GM12878 (cell line): ENCODE data around the gene ANKRD23. TPM values are rescaled to one million over a fixed set of nuclear protein-coding genes. Genes with fewer than 3 reads are reported as not detected.

Source experiments
- ATAC-seq: fragments of 200-7000 bp; cut with Tn5 transposase; 3 replicates; pipeline ENCODE4 v1.9.1; 2020; ENCODE audit warnings: mild to moderate bottlenecking, moderate library complexity
- BruUV-seq: library from RNA; stranded (reverse); fragments of 400-500 nt; replicated peaks from 2 replicates; lab custom pipeline; 2021; lab: Mats Ljungman, UMichigan
- CTCF ChIA-PET: fragments of 300-600 bp; sonication (Branson Sonifier 250); formaldehyde crosslinking; extraction: SDS; loops from one replicate; lab custom pipeline; 2021; ENCODE audit warnings: inconsistent platforms; lab: Yijun Ruan, JAX
- POLR2A ChIA-PET: fragments of 350-600 bp; formaldehyde crosslinking; extraction: SDS; loops from one replicate; lab custom pipeline; 2021; ENCODE audit warnings: inconsistent platforms; lab: Charles Lee
- RAD21 ChIA-PET: fragments of 300-600 bp; sonication (Branson Sonifier 250); formaldehyde crosslinking; loops from one replicate; lab custom pipeline; 2023; ENCODE audit warnings: antibody characterized with exemption; ENCODE audit not compliant: unreplicated experiment; lab: Charles Lee
- SMC1A ChIA-PET: fragments of 300-600 bp; sonication (Branson Sonifier 250); formaldehyde crosslinking; loops from one replicate; lab custom pipeline; 2023; ENCODE audit not compliant: unreplicated experiment, uncharacterized antibody; lab: Charles Lee
- DNase-seq: peaks from one replicate; pipeline ENCODE4 v3.0.0-alpha.2; 2011; ENCODE audit warnings: low read depth, low spot score
- FAIRE-seq: peaks from 3 replicates; lab custom pipeline; 2011; peaks lifted over from hg19 to GRCh38; lab: Jason Lieb, UNC
- H2AFZ ChIP-seq: 2 replicates; pipeline ENCODE4 v1.6.0; 2011; ENCODE audit warnings: low read depth, low read length, control low read depth; ENCODE audit not compliant: control insufficient read depth
- H3K27ac ChIP-seq: 2 replicates; pipeline ENCODE4 v1.5.1; 2011; ENCODE audit warnings: control low read depth; ENCODE audit not compliant: control insufficient read depth, insufficient read depth
- H3K27me3 ChIP-seq, 2 experiments: replicated peaks in 1 of 2; 2 replicates each; pipeline versions ENCODE4 v1.6.0 to v1.6.1; 2011; ENCODE audit warnings: low read length in 1 of 2; ENCODE audit not compliant: control insufficient read depth in 2 of 2, insufficient read depth in 2 of 2
- H3K36me3 ChIP-seq, 2 experiments: 2 replicates each; pipeline ENCODE4 v1.5.1; 2011; ENCODE audit warnings: low read length in 1 of 2; ENCODE audit not compliant: control insufficient read depth in 2 of 2, insufficient read depth in 2 of 2
- H3K4me1 ChIP-seq: 2 replicates; pipeline ENCODE4 v1.6.1; 2011; ENCODE audit warnings: mild to moderate bottlenecking, low read length, moderate library complexity, mixed read lengths; ENCODE audit not compliant: control insufficient read depth, insufficient read depth
- H3K4me2 ChIP-seq: 2 replicates; pipeline ENCODE4 v1.6.0; 2011; ENCODE audit warnings: control low read depth; ENCODE audit not compliant: control insufficient read depth, insufficient read depth
- H3K4me3 ChIP-seq: fragments of 200-600 bp; sonication (generic); 2 replicates; pipeline ENCODE4 v1.5.1; 2016
- H3K79me2 ChIP-seq: 2 replicates; pipeline ENCODE4 v1.6.0; 2011; ENCODE audit warnings: low read length; ENCODE audit not compliant: control insufficient read depth, insufficient read depth
- H3K9ac ChIP-seq: 2 replicates; pipeline ENCODE4 v1.8.0; 2011; ENCODE audit warnings: low read length, control low read depth, mixed read lengths; ENCODE audit not compliant: control insufficient read depth, insufficient read depth
- H3K9me3 ChIP-seq: replicated peaks from 3 replicates; pipeline ENCODE4 v1.5.1; 2011; ENCODE audit warnings: mild to moderate bottlenecking, low read length; ENCODE audit not compliant: control insufficient read depth, insufficient read depth
- H4K20me1 ChIP-seq: 2 replicates; pipeline ENCODE4 v1.6.0; 2011; ENCODE audit not compliant: control insufficient read depth, insufficient read depth
- BMI1 ChIP-seq: fragments of 450-650 bp; IDR thresholded peaks from 2 replicates; pipeline ENCODE4 v1.6.1; 2016; ENCODE audit warnings: mild to moderate bottlenecking, moderate library complexity, borderline replicate concordance
- CBFB ChIP-seq: IDR thresholded peaks from 2 replicates; pipeline ENCODE4 v1.6.1; 2016; ENCODE audit warnings: antibody characterized with exemption, low read depth
- CHD1 ChIP-seq: IDR thresholded peaks from 2 replicates; pipeline ENCODE4 v1.6.1; 2012; ENCODE audit warnings: low read depth, low read length, improper control_type of control experiment
- IRF4 ChIP-seq: IDR thresholded peaks from 2 replicates; pipeline ENCODE4 v1.6.1; 2011; ENCODE audit warnings: low read depth, low read length
- MYB ChIP-seq: fragments of 150-350 bp; IDR thresholded peaks from 2 replicates; pipeline ENCODE4 v1.6.1; 2014; ENCODE audit warnings: mild to moderate bottlenecking, low read depth, low read length, borderline replicate concordance
- PAX5 ChIP-seq: IDR thresholded peaks from 2 replicates; pipeline ENCODE4 v1.6.1; 2011; ENCODE audit warnings: low read depth, low read length, borderline replicate concordance
- SMAD1 ChIP-seq: fragments of 450-650 bp; IDR thresholded peaks from 2 replicates; pipeline ENCODE4 v1.6.1; 2018; ENCODE audit warnings: mild to moderate bottlenecking, low read depth; ENCODE audit not compliant: partially characterized antibody
- TBL1XR1 ChIP-seq: IDR thresholded peaks from 2 replicates; pipeline ENCODE4 v1.6.1; 2012; ENCODE audit warnings: low read depth, low read length, improper control_type of control experiment
- ZBED1 ChIP-seq: IDR thresholded peaks from 2 replicates; pipeline ENCODE4 v1.6.1; 2016; ENCODE audit warnings: borderline replicate concordance
- ZNF207 ChIP-seq: fragments of 450-650 bp; IDR thresholded peaks from 2 replicates; pipeline ENCODE4 v1.6.1; 2014; ENCODE audit warnings: antibody characterized with exemption, mild to moderate bottlenecking, borderline replicate concordance
- WGBS: methylation state at CpG from one replicate; pipeline ENCODE4 v1.1.6; 2016; ENCODE audit warnings: low lambda C conversion rate; ENCODE audit not compliant: insufficient replicate concordance, insufficient coverage; ENCODE audit errors: missing lambda C conversion rate; 5-methylcytosine and 5-hydroxymethylcytosine counted together
- in situ Hi-C: fragments of 300-500 bp; cut with MboI; formaldehyde crosslinking; loops from 9 replicates; pipeline ENCODE4 v1.14.3; 2018; ENCODE audit warnings: mixed read lengths
- intact Hi-C: fragments of 100-400 bp; cut with micrococcal nuclease; formaldehyde crosslinking; loops from one replicate; pipeline ENCODE4 v1.14.2; 2022; ENCODE audit not compliant: unreplicated experiment
- polyA plus RNA-seq, 11 experiments: library from polyadenylated mRNA; depleted of rRNA in 4 of 11; unstranded in 6 of 11; stranded (reverse) in 5 of 11; fragments of >200 nt; fragmentation: Nextera tagmentation in 4 of 11; fragmentation: Illumina TruSeq in 1 of 11; extraction: Ambion mirVana in 4 of 11; extraction: Trizol in 1 of 11; gene quantifications; 1 replicate in 1 of 11; 2 replicates in 10 of 11; pipeline versions ENCODE4 v1.2.1 to v1.2.3, GENCODE V29; 2011 to 2016; ENCODE audit warnings: inconsistent platforms in 2 of 11, missing spikeins in 2 of 11, low read depth in 1 of 11
- total RNA-seq, 4 experiments: library from RNA; depleted of rRNA in 3 of 4; stranded (reverse); fragments of >200 nt in 3 of 4; fragmentation: Illumina TruSeq in 1 of 4; extraction: Trizol in 1 of 4; gene quantifications; 2 replicates each; pipeline versions ENCODE4 v1.2.1 to v1.2.3, GENCODE V29; 2013 to 2021
- TF ChIP-seq, protein P1 (sequence below): fragments of 450-650 bp; IDR thresholded peaks from 2 replicates; pipeline ENCODE4 v1.6.1; 2017; ENCODE audit warnings: low read depth, mild to moderate bottlenecking, moderate library complexity
- TF ChIP-seq, protein P2 (sequence below): fragments of 450-650 bp; IDR thresholded peaks from 2 replicates; pipeline ENCODE4 v1.6.1; 2016; ENCODE audit warnings: mild to moderate bottlenecking, moderate library complexity, borderline replicate concordance

The ANKRD23 gene
- total and polyA plus RNA-seq, 10 of the 15 experiments (the other 5 are each of a cell fraction or from before 2014, with no cell fraction given), result 0.34 to 5.3 (median 2.7) TPM

DNA sequence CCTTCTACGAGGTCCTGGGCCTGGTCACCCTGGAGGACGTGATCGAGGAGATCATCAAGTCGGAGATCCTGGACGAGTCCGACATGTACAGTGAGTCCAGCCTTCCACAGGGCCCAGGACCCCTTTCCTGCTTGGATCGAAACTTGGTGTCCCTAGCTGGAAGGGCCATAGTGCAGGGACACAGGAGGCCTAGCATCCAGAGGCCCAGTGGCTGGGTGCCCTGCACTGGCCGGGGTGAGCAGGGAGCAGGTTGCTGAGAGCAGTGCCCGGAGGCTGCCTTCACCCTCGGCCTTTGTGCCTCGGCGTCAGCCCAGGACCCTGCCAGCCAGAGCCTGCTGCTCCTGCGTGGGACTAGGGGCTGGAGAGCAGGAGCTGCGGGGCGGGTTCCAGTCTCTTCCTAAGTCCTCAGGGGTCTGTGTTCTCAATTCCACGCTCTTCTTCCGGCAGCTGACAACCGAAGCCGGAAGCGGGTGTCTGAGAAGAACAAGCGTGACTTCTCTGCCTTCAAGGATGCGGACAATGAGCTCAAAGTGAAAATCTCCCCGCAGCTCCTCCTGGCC, 46.7 kb downstream of the ANKRD23 start:
- ChIA-PET CTCF (interaction anchor here (0.6 to 2.6 kb wide), 5 partner anchors 13 to 51 kb away, joined by 3 to 10 read pairs (median 4); partner anchors contain the start of gene CNNM4), SMC1A (interaction anchor here (0.6 to 1.2 kb wide), 3 partner anchors 9 to 34 kb away, joined by 3 to 4 read pairs (median 4); no protein-coding TSS in a partner anchor), RAD21 (interaction anchor here (1.2 kb wide), 1 partner anchor 23 kb away, joined by 4 read pairs; no protein-coding TSS in a partner anchor), POLR2A (interaction anchor here (1.1 kb wide), 1 partner anchor 36 kb away, joined by 3 read pairs; no protein-coding TSS in a partner anchor)
- Histone ChIP-seq H3K27me3 (no peaks in the 10 kb centered on the region), H3K4me2 (no peak overlapping the region), H3K4me1 (peaks cover 14% of the 10 kb centered on the region), H3K9me3 (no peaks in the 10 kb centered on the region), H3K79me2 (no peaks in the 10 kb centered on the region; the same call in 1 of the 2 replicates), H4K20me1 (no peaks in the 10 kb centered on the region), H3K27ac (no peak overlapping the region), H2AFZ (no peak overlapping the region), H3K36me3 (peaks cover 16 to 22% of the 10 kb centered on the region in 2 experiments), H3K9ac (no peak overlapping the region), H3K4me3 (no peak overlapping the region)
- in situ Hi-C loops (no loop called here), intact Hi-C loops (no loop called here)
- TF ChIP-seq ZNF207, result no peak
- TF ChIP-seq BMI1, result no peak
- no peak for TF ChIP-seq PAX5
- TF ChIP-seq CHD1, result no peak
- TF ChIP-seq IRF4, result no peak
- no peak for TF ChIP-seq CBFB
- TF ChIP-seq TBL1XR1, result no peak
- no peak for TF ChIP-seq SMAD1
- TF ChIP-seq, protein P1, sequence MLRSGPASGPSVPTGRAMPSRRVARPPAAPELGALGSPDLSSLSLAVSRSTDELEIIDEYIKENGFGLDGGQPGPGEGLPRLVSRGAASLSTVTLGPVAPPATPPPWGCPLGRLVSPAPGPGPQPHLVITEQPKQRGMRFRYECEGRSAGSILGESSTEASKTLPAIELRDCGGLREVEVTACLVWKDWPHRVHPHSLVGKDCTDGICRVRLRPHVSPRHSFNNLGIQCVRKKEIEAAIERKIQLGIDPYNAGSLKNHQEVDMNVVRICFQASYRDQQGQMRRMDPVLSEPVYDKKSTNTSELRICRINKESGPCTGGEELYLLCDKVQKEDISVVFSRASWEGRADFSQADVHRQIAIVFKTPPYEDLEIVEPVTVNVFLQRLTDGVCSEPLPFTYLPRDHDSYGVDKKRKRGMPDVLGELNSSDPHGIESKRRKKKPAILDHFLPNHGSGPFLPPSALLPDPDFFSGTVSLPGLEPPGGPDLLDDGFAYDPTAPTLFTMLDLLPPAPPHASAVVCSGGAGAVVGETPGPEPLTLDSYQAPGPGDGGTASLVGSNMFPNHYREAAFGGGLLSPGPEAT, result no peak
- no peak for TF ChIP-seq MYB
- TF ChIP-seq, protein P2, sequence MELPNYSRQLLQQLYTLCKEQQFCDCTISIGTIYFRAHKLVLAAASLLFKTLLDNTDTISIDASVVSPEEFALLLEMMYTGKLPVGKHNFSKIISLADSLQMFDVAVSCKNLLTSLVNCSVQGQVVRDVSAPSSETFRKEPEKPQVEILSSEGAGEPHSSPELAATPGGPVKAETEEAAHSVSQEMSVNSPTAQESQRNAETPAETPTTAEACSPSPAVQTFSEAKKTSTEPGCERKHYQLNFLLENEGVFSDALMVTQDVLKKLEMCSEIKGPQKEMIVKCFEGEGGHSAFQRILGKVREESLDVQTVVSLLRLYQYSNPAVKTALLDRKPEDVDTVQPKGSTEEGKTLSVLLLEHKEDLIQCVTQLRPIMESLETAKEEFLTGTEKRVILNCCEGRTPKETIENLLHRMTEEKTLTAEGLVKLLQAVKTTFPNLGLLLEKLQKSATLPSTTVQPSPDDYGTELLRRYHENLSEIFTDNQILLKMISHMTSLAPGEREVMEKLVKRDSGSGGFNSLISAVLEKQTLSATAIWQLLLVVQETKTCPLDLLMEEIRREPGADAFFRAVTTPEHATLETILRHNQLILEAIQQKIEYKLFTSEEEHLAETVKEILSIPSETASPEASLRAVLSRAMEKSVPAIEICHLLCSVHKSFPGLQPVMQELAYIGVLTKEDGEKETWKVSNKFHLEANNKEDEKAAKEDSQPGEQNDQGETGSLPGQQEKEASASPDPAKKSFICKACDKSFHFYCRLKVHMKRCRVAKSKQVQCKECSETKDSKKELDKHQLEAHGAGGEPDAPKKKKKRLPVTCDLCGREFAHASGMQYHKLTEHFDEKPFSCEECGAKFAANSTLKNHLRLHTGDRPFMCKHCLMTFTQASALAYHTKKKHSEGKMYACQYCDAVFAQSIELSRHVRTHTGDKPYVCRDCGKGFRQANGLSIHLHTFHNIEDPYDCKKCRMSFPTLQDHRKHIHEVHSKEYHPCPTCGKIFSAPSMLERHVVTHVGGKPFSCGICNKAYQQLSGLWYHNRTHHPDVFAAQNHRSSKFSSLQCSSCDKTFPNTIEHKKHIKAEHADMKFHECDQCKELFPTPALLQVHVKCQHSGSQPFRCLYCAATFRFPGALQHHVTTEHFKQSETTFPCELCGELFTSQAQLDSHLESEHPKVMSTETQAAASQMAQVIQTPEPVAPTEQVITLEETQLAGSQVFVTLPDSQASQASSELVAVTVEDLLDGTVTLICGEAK, result no peak
- TF ChIP-seq ZBED1, result no peak
- DNase-seq (no peak), ATAC-seq (no peak), FAIRE-seq (no peak)
- 89% methylated on average over 22 of the region's 23 CpGs for WGBS
- no TSS peak for BruUV-seq
